ENCODE measurements around the gene PPEF1. TPM values are rescaled to one million over a fixed set of nuclear protein-coding genes. Genes with fewer than 3 reads are reported as not detected.

PPEF1 gene
- total RNA-seq, 1 donor from 2014 or later, result 0.57 TPM

GRCh38 chrX:18672008-18672407 is 35.4 kb upstream of the PPEF1 start, which contains the start of gene RS1:
Gene RS1 (minus strand): TSS chrX:18672108. CDS start chrX:18672068, 40 bp downstream.
- Mint-ChIP-seq H3K9me3 (ENCODE audit: low read depth) (peaks cover 10% of the 10 kb centered on the region), H3K4me3 (ENCODE audit: unreplicated experiment) (no peak within 1 kb of the TSS), H3K27me3 (ENCODE audit: low read depth) (no peaks in the 10 kb centered on the region), H3K36me3 (ENCODE audit: low read depth) (no peaks in the 10 kb centered on the region), H3K4me1 (ENCODE audit: low read depth) (peaks cover 8% of the 10 kb centered on the region), H3K27ac (ENCODE audit: unreplicated experiment) (no peak within 1 kb of the TSS)
- TF ChIP-seq, protein P1, sequence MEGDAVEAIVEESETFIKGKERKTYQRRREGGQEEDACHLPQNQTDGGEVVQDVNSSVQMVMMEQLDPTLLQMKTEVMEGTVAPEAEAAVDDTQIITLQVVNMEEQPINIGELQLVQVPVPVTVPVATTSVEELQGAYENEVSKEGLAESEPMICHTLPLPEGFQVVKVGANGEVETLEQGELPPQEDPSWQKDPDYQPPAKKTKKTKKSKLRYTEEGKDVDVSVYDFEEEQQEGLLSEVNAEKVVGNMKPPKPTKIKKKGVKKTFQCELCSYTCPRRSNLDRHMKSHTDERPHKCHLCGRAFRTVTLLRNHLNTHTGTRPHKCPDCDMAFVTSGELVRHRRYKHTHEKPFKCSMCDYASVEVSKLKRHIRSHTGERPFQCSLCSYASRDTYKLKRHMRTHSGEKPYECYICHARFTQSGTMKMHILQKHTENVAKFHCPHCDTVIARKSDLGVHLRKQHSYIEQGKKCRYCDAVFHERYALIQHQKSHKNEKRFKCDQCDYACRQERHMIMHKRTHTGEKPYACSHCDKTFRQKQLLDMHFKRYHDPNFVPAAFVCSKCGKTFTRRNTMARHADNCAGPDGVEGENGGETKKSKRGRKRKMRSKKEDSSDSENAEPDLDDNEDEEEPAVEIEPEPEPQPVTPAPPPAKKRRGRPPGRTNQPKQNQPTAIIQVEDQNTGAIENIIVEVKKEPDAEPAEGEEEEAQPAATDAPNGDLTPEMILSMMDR (IDR thresholded peaks at IDR 0.05), result no peak
- no peak for DNase-seq (ENCODE audit: low spot score)

- no peak for DNase-seq (ENCODE audit: low spot score)
- peak overlapping the region; percentile 64 for H3K4me3 Mint-ChIP-seq (ENCODE audit: unreplicated experiment)
- no peaks in the 10 kb centered on the region for H3K36me3 Mint-ChIP-seq (ENCODE audit: low read depth)
- peaks cover 2% of the 10 kb centered on the region for H3K4me1 Mint-ChIP-seq (ENCODE audit: low read depth)
- H3K27me3 Mint-ChIP-seq (ENCODE audit: low read depth), result no peaks in the 10 kb centered on the region
- TF ChIP-seq, protein P1 (IDR thresholded peaks at IDR 0.05), result no peak
- peaks cover 13% of the 10 kb centered on the region for H3K9me3 Mint-ChIP-seq (ENCODE audit: low read depth)
- no peak overlapping the region for H3K27ac Mint-ChIP-seq (ENCODE audit: unreplicated experiment)
These were observed 33.0 kb upstream of the PPEF1 start for GRCh38 chrX:18674417-18674787.

DNA sequence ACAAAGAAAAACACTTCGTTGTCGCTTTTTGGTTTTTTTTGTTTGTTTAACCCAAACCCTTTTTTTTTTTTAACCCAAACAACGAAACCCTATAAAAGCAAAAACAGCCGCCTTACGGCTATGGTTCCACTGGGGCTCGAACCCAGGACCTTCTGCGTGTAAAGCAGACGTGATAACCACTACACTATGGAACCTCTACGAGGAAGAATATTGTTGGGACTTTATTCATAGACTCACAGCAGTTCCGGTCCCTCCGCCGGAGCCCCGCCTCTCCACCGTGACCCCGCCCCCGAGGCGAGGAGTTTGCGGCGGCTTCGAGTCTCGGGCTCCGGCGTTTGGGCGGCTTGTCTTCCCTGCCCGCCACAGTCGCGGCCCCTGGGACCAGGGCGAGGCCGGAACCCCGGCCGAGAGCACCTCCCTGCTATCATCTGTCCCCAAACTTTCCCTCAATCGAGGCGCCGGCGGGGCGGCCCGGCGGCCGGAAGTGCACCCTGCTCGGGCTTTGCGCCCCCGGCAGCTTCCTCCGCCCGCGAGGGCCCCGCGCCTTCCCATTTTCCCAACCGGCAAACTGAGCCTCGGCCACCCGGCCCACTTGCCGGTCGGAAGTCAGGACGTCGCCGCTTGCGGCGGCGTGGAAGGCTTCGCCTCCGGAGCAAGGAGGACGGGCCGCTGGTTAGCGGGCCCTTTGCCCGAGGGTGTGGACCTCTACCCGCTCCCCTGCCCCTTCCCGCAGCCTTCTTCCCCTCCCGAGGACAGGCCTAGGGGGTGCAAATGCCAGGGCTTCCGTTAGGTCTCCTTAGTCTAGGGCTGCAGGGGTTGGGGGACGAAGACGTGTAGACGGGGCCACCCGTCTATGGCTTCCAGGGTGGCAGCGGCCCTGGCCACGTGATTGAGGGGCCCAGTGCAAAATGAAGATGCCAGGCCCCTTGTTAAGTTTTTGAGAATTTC is 32.4 kb upstream of the PPEF1 start:
- H3K4me3 Mint-ChIP-seq (ENCODE audit: unreplicated experiment), result peak overlapping the region; percentile 64
- no peaks in the 10 kb centered on the region for H3K27me3 Mint-ChIP-seq (ENCODE audit: low read depth)
- H3K9me3 Mint-ChIP-seq (ENCODE audit: low read depth), result peaks cover 15% of the 10 kb centered on the region
- peaks cover 2% of the 10 kb centered on the region for H3K4me1 Mint-ChIP-seq (ENCODE audit: low read depth)
- TF ChIP-seq, protein P1 (IDR thresholded peaks at IDR 0.05), result no peak
- H3K27ac Mint-ChIP-seq (ENCODE audit: unreplicated experiment), result peak overlapping the region; percentile 33
- DNase-seq (ENCODE audit: low spot score), result no peak
- no peaks in the 10 kb centered on the region for H3K36me3 Mint-ChIP-seq (ENCODE audit: low read depth)

DNA sequence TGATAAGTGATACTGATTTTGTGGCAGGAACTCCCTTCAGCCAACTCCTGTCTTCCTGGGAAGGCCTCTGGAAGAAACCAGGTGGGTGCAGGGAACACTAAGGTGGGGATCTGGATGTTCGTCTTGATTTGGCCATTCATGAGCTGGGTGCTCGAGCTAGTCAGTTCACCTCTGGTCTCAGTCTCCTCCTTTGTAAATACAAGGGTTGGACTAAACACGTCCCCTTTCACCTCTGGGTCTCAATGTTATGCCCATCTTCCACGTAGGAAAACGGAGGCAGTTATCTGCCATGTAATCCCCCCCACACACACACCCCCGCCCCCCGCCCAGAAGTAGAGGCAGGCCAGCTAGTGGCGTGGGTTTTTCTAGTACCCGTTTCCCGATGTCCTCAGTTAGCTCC is 31.4 kb upstream of the PPEF1 start:
- H3K4me3 Mint-ChIP-seq (ENCODE audit: unreplicated experiment), result peak overlapping the region; percentile 31
- no peak for DNase-seq (ENCODE audit: low spot score)
- no peak overlapping the region for H3K27ac Mint-ChIP-seq (ENCODE audit: unreplicated experiment)

GRCh38 chrX:18676470-18676869 is 31.0 kb upstream of the PPEF1 start:
- no peaks in the 10 kb centered on the region for H3K27me3 Mint-ChIP-seq (ENCODE audit: low read depth)
- no peak for DNase-seq (ENCODE audit: low spot score)
- H3K9me3 Mint-ChIP-seq (ENCODE audit: low read depth), result peaks cover 15% of the 10 kb centered on the region
- no peak overlapping the region for H3K4me3 Mint-ChIP-seq (ENCODE audit: unreplicated experiment)
- TF ChIP-seq, protein P1 (IDR thresholded peaks at IDR 0.05), result peak; percentile 63
- peaks cover 2% of the 10 kb centered on the region for H3K4me1 Mint-ChIP-seq (ENCODE audit: low read depth)
- no peak overlapping the region for H3K27ac Mint-ChIP-seq (ENCODE audit: unreplicated experiment)
- H3K36me3 Mint-ChIP-seq (ENCODE audit: low read depth), result no peaks in the 10 kb centered on the region

More for the DNA sequence above, 31.4 kb upstream of the PPEF1 start:
- no peaks in the 10 kb centered on the region for H3K27me3 Mint-ChIP-seq (ENCODE audit: low read depth)
- H3K9me3 Mint-ChIP-seq (ENCODE audit: low read depth), result peaks cover 15% of the 10 kb centered on the region
- peaks cover 2% of the 10 kb centered on the region for H3K4me1 Mint-ChIP-seq (ENCODE audit: low read depth)
- no peaks in the 10 kb centered on the region for H3K36me3 Mint-ChIP-seq (ENCODE audit: low read depth)
- TF ChIP-seq, protein P1 (IDR thresholded peaks at IDR 0.05), result no peak
